HCT116 (cell line): ENCODE data around the gene CC2D1B. TPM values are rescaled to one million over a fixed set of nuclear protein-coding genes. Genes with fewer than 3 reads are reported as not detected.

Experiments used
- ATAC-seq: fragments of 200-7000 bp; cut with Tn5 transposase; 2 replicates; pipeline ENCODE4 v1.9.1; 2020; ENCODE audit warnings: mild to moderate bottlenecking, moderate library complexity
- BruUV-seq: library from RNA; stranded (reverse); fragments of 400-500 nt; replicated peaks from 2 replicates; lab custom pipeline; 2021; lab: Mats Ljungman, UMichigan
- CTCF ChIA-PET: fragments of 300-600 bp; sonication (Branson Sonifier 250); formaldehyde crosslinking; loops from one replicate; lab custom pipeline; 2021; ENCODE audit warnings: antibody characterized with exemption; lab: Charles Lee
- POLR2A ChIA-PET: fragments of 300-600, 350-600 bp; sonication (Branson Sonifier 250); formaldehyde crosslinking; loops from one replicate; lab custom pipeline; 2021; ENCODE audit warnings: antibody characterized with exemption; lab: Charles Lee
- RAD21 ChIA-PET, 2 experiments: fragments of 300-600 bp; sonication (Branson Sonifier 250); formaldehyde crosslinking; loops; one replicate each; lab custom pipeline; 2023; ENCODE audit warnings: low total read pairs in 2 of 2; ENCODE audit not compliant: uncharacterized antibody in 2 of 2, unreplicated experiment in 2 of 2, low non-redundant PET in 1 of 2; lab: Charles Lee
- DNase-seq: peaks from one replicate; pipeline ENCODE4 v3.0.0-alpha.2; 2010; ENCODE audit warnings: low read depth, low spot score
- H2AFZ ChIP-seq: fragments of 200-600 bp; shearing (Covaris generic), sonication (generic); 2 replicates; pipeline ENCODE4 v1.6.1; 2017; ENCODE audit warnings: low read depth, mixed run types, mixed read lengths, antibody characterized with exemption, low read length; ENCODE audit not compliant: poor library complexity, severe bottlenecking
- H3K27ac ChIP-seq: 2 replicates; pipeline ENCODE4 v1.5.1; 2012; ENCODE audit warnings: low read depth, low read length
- H3K27me3 ChIP-seq: fragments of 200-600 bp; sonication (generic); 2 replicates; pipeline ENCODE4 v1.6.1; 2016; ENCODE audit warnings: mixed run types, low read length, mixed read lengths; ENCODE audit not compliant: insufficient read depth
- H3K36me3 ChIP-seq, 2 experiments: fragments of 200-500 bp in 1 of 2; fragments of 200-600 bp in 1 of 2; sonication (Bioruptor generic) in 1 of 2; sonication (generic) in 1 of 2; 2 replicates each; pipeline versions ENCODE4 v1.5.1 to v1.6.1; 2014 to 2016; ENCODE audit warnings: low read length in 2 of 2, inconsistent platforms in 1 of 2, mixed read lengths in 1 of 2, mixed run types in 1 of 2; ENCODE audit not compliant: insufficient read depth in 2 of 2, control insufficient read depth in 1 of 2
- H3K4me1 ChIP-seq, 2 experiments: fragments of 200-600 bp in 1 of 2; sonication (generic) in 1 of 2; 2 replicates each; pipeline versions ENCODE4 v1.5.1 to v1.6.1; 2012 to 2017; ENCODE audit warnings: low read length in 2 of 2, inconsistent platforms in 1 of 2, mild to moderate bottlenecking in 1 of 2, mixed read lengths in 1 of 2, mixed run types in 1 of 2, moderate library complexity in 1 of 2; ENCODE audit not compliant: insufficient read depth in 2 of 2, control insufficient read depth in 1 of 2
- H3K4me2 ChIP-seq: fragments of 200-600 bp; sonication (generic); 2 replicates; pipeline ENCODE4 v1.6.1; 2017; ENCODE audit warnings: mixed run types, low read length, mixed read lengths
- H3K4me3 ChIP-seq, 2 experiments: fragments of 200-600 bp in 1 of 2; sonication (generic) in 1 of 2; replicated peaks in 1 of 2; 2 replicates each; pipeline ENCODE4 v1.5.1; 2011 to 2016; ENCODE audit warnings: low read length in 2 of 2, control low read depth in 1 of 2, low read depth in 1 of 2, mild to moderate bottlenecking in 1 of 2, mixed read lengths in 1 of 2, mixed run types in 1 of 2
- H3K79me2 ChIP-seq: fragments of 200-600 bp; sonication (generic); 2 replicates; pipeline ENCODE4 v1.6.1; 2017; ENCODE audit warnings: mild to moderate bottlenecking, mixed run types, low read length, moderate library complexity, mixed read lengths; ENCODE audit not compliant: insufficient read depth
- H3K9ac ChIP-seq: fragments of 200-600 bp; sonication (generic); 2 replicates; pipeline ENCODE4 v1.6.1; 2016; ENCODE audit warnings: low read length, mixed read lengths
- H3K9me2 ChIP-seq: fragments of 200-600 bp; sonication (generic), shearing (Covaris generic); 2 replicates; pipeline ENCODE4 v1.6.1; 2017; ENCODE audit warnings: mixed run types, mild to moderate bottlenecking, moderate library complexity; ENCODE audit not compliant: insufficient read depth
- H3K9me3 ChIP-seq, 2 experiments: fragments of 200-500 bp in 1 of 2; fragments of 200-600 bp in 1 of 2; sonication (Bioruptor generic) in 1 of 2; sonication (generic) in 1 of 2; 2 replicates each; pipeline ENCODE4 v1.6.1; 2014 to 2017; ENCODE audit warnings: low read length in 2 of 2, mixed read lengths in 2 of 2, inconsistent platforms in 1 of 2, low read depth in 1 of 2, mild to moderate bottlenecking in 1 of 2, mixed run types in 1 of 2, moderate library complexity in 1 of 2; ENCODE audit not compliant: control insufficient read depth in 1 of 2, insufficient read depth in 1 of 2
- H4K20me1 ChIP-seq: fragments of 200-600 bp; sonication (generic), shearing (Covaris generic); 2 replicates; pipeline ENCODE4 v1.6.1; 2017; ENCODE audit warnings: mixed run types, mild to moderate bottlenecking, moderate library complexity; ENCODE audit not compliant: insufficient read depth
- EGR1 ChIP-seq: IDR thresholded peaks from 2 replicates; pipeline ENCODE4 v1.6.1; 2012; ENCODE audit warnings: low read depth
- EZH2 ChIP-seq: fragments of 200-600 bp; sonication (generic); IDR thresholded peaks from 2 replicates; pipeline ENCODE4 v1.6.1; 2017; ENCODE audit warnings: antibody characterized with exemption, mixed run types
- JUND ChIP-seq: IDR thresholded peaks from 2 replicates; pipeline ENCODE4 v1.6.1; 2012
- POLR2AphosphoS5 ChIP-seq: IDR thresholded peaks from 2 replicates; pipeline ENCODE4 v1.6.1; 2011; ENCODE audit warnings: mild to moderate bottlenecking, low read depth, low read length, moderate library complexity
- YY1 ChIP-seq: IDR thresholded peaks from 2 replicates; pipeline ENCODE4 v1.6.1; 2011; ENCODE audit warnings: low read length, low read depth, moderate library complexity, mild to moderate bottlenecking; ENCODE audit not compliant: insufficient replicate concordance; ENCODE audit errors: extremely low read depth
- intact Hi-C: fragments of 100-400 bp; cut with micrococcal nuclease; formaldehyde crosslinking; loops from 2 replicates; pipeline ENCODE4 v1.10.0; 2022
- total RNA-seq: library from RNA; stranded (reverse); gene quantifications from one replicate; pipeline ENCODE4 v1.2.1, GENCODE V29; 2021; ENCODE audit not compliant: unreplicated experiment
- TF ChIP-seq, protein P1 (sequence below): IDR thresholded peaks from 2 replicates; pipeline ENCODE4 v1.6.1; 2012
- TF ChIP-seq, protein P2 (sequence below): IDR thresholded peaks from 2 replicates; pipeline ENCODE4 v1.6.1; 2011; ENCODE audit warnings: mild to moderate bottlenecking, low read length, moderate library complexity; ENCODE audit not compliant: insufficient replicate concordance; ENCODE audit errors: extremely low read depth
- TF ChIP-seq, protein P3 (sequence below), 3 experiments: fragments of 200-600 bp in 1 of 3; sonication (generic) in 1 of 3; IDR thresholded peaks in 2 of 3; conservative IDR thresholded peaks in 1 of 3; 2 replicates each; pipeline ENCODE4 v1.5.1; 2012 to 2017; ENCODE audit warnings: low read depth in 2 of 3, low read length in 2 of 3, antibody characterized with exemption in 1 of 3, borderline replicate concordance in 1 of 3, control low read depth in 1 of 3, mild to moderate bottlenecking in 1 of 3, mixed read lengths in 1 of 3, mixed run types in 1 of 3, moderate library complexity in 1 of 3; ENCODE audit not compliant: insufficient read depth in 1 of 3

Gene CC2D1B
- total RNA-seq, 1 experiment from 2014 or later: 20.4 TPM

DNA sequence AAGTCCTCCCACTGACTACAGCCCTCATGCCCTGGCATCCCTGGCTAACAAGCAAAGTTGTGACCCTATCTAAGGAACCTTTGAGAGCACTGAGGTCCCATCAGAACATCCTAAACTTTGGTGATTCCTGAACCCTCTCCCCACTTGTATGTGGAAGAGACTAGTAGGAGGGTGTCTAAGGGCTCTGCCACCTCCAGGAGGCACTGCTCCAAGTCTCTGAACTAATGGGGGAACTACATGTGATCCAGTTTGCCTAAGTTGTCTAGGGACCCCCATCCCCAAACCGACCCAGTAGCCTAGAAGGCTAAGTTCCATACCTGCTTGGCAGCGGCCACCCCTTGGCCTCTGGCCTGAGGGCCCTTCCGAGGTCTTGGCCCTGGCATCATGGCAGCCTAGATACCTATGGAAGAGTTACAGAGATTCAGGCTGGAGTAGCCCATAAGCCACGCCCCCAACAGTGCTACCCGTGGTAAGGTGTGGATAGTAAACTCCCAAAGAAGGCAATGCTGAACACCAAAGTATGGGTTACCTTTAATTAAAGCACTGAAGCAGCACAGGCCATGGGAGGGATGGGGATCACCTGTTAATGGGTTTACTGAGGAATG is 1.7 kb downstream of the CC2D1B start:
- Histone ChIP-seq H3K4me3 (peak overlapping the region; percentile 71 to 90), H3K9me3 (no peaks in the 10 kb centered on the region), H2AFZ (no peak overlapping the region), H3K4me1 (peaks cover 12 to 37% of the 10 kb centered on the region in 2 experiments; a peak in 3 of 4 replicates), H3K27ac (no peak overlapping the region), H3K4me2 (peak overlapping the region; percentile 97), H3K9me2 (no peaks in the 10 kb centered on the region), H3K79me2 (peaks cover 22% of the 10 kb centered on the region), H3K36me3 (peaks cover 13 to 20% of the 10 kb centered on the region in 2 experiments), H3K27me3 (no peaks in the 10 kb centered on the region), H3K9ac (peak overlapping the region; percentile 82), H4K20me1 (no peaks in the 10 kb centered on the region)
- no TSS peak for BruUV-seq
- DNase-seq (no peak), ATAC-seq (no peak)
- ChIA-PET CTCF (interaction anchor here (1.2 to 1.6 kb wide), 2 partner anchors 16 to 303 kb away, joined by 3 to 6 read pairs; no protein-coding TSS in a partner anchor), POLR2A (interaction anchor here (1.2 kb wide), 1 partner anchor 16 kb away, joined by 3 read pairs; no protein-coding TSS in a partner anchor), RAD21 (no interaction called here)
- TF ChIP-seq EZH2 (no peak), YY1 (no peak), EGR1 (no peak), POLR2AphosphoS5 (no peak), JUND (no peak)
- TF ChIP-seq, protein P1, sequence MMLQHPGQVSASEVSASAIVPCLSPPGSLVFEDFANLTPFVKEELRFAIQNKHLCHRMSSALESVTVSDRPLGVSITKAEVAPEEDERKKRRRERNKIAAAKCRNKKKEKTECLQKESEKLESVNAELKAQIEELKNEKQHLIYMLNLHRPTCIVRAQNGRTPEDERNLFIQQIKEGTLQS: no peak
- TF ChIP-seq, protein P2, sequence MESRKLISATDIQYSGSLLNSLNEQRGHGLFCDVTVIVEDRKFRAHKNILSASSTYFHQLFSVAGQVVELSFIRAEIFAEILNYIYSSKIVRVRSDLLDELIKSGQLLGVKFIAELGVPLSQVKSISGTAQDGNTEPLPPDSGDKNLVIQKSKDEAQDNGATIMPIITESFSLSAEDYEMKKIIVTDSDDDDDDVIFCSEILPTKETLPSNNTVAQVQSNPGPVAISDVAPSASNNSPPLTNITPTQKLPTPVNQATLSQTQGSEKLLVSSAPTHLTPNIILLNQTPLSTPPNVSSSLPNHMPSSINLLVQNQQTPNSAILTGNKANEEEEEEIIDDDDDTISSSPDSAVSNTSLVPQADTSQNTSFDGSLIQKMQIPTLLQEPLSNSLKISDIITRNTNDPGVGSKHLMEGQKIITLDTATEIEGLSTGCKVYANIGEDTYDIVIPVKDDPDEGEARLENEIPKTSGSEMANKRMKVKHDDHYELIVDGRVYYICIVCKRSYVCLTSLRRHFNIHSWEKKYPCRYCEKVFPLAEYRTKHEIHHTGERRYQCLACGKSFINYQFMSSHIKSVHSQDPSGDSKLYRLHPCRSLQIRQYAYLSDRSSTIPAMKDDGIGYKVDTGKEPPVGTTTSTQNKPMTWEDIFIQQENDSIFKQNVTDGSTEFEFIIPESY: no peak
- TF ChIP-seq, protein P3, sequence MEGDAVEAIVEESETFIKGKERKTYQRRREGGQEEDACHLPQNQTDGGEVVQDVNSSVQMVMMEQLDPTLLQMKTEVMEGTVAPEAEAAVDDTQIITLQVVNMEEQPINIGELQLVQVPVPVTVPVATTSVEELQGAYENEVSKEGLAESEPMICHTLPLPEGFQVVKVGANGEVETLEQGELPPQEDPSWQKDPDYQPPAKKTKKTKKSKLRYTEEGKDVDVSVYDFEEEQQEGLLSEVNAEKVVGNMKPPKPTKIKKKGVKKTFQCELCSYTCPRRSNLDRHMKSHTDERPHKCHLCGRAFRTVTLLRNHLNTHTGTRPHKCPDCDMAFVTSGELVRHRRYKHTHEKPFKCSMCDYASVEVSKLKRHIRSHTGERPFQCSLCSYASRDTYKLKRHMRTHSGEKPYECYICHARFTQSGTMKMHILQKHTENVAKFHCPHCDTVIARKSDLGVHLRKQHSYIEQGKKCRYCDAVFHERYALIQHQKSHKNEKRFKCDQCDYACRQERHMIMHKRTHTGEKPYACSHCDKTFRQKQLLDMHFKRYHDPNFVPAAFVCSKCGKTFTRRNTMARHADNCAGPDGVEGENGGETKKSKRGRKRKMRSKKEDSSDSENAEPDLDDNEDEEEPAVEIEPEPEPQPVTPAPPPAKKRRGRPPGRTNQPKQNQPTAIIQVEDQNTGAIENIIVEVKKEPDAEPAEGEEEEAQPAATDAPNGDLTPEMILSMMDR (IDR thresholded peaks at IDR 0.05 in 2 of 3, conservative IDR thresholded peaks at IDR 0.05 in 1 of 3; ENCODE audit: borderline replicate concordance in 1 of 3, insufficient read depth in 1 of 3, low read depth in 2 of 3, low read length in 2 of 3): peak in 2 of 3 experiments; percentile 5 to 22; a peak in 2 of 6 replicates
- intact Hi-C loops: no loop called here
